Stomach (tissue), 4 donors: Measurements from ENCODE around the gene PCDHB3.
"Not testable (repeated sequence)": the region's sequence is repeated elsewhere in the genome, so short reads cannot be mapped to it uniquely, and the experiment has no call there.

Experiments
- EP300 ChIP-seq: sonication (generic); formaldehyde crosslinking; IDR thresholded peaks from one replicate; pipeline ENCODE4 v1.6.1; 2017; ENCODE audit warnings: antibody characterized with exemption
- POLR2A ChIP-seq, 4 donors: fragments of 450-650 bp; IDR thresholded peaks; one replicate each; pipeline ENCODE4 v1.6.1; 2016; ENCODE audit warnings: antibody characterized with exemption in 4 of 4, control low read depth in 2 of 4, mild to moderate bottlenecking in 1 of 4, moderate library complexity in 1 of 4
- POLR2AphosphoS5 ChIP-seq, 3 donors: sonication (generic); formaldehyde crosslinking; IDR thresholded peaks; one replicate each; pipeline ENCODE4 v1.6.1; 2016; ENCODE audit warnings: antibody characterized with exemption in 3 of 3
- TF ChIP-seq, protein P1 (sequence below), 7 experiments: fragments of 450-650 bp in 4 of 7; fragments of 200-600 bp in 3 of 7; sonication (generic) in 3 of 7; IDR thresholded peaks; one replicate each; pipeline ENCODE4 v1.5.1; 2016 to 2019; ENCODE audit warnings: antibody characterized with exemption in 7 of 7, control low read depth in 2 of 7, mild to moderate bottlenecking in 1 of 7

DNA sequence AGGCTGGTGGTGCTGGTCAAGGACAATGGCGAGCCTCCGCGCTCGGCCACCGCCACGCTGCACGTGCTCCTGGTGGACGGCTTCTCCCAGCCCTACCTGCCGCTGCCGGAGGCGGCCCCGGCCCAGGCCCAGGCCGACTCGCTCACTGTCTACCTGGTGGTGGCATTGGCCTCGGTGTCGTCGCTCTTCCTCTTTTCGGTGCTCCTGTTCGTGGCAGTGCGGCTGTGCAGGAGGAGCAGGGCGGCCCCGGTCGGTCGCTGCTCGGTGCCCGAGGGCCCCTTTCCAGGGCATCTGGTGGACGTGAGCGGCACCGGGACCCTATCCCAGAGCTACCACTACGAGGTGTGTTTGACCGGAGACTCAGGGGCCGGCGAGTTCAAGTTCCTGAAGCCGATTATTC is 37.1 kb downstream of the PCDHB3 start:
- TF ChIP-seq, protein P1, sequence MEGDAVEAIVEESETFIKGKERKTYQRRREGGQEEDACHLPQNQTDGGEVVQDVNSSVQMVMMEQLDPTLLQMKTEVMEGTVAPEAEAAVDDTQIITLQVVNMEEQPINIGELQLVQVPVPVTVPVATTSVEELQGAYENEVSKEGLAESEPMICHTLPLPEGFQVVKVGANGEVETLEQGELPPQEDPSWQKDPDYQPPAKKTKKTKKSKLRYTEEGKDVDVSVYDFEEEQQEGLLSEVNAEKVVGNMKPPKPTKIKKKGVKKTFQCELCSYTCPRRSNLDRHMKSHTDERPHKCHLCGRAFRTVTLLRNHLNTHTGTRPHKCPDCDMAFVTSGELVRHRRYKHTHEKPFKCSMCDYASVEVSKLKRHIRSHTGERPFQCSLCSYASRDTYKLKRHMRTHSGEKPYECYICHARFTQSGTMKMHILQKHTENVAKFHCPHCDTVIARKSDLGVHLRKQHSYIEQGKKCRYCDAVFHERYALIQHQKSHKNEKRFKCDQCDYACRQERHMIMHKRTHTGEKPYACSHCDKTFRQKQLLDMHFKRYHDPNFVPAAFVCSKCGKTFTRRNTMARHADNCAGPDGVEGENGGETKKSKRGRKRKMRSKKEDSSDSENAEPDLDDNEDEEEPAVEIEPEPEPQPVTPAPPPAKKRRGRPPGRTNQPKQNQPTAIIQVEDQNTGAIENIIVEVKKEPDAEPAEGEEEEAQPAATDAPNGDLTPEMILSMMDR (IDR thresholded peaks at IDR 0.05), result not testable (repeated sequence)
- TF ChIP-seq POLR2AphosphoS5 (IDR thresholded peaks at IDR 0.05); EP300; POLR2A (IDR thresholded peaks at IDR 0.05): not testable (repeated sequence)
